Large intestine (tissue), 3 donors: Measurements from ENCODE around the gene CTTN. TPM values are rescaled to one million over a fixed set of nuclear protein-coding genes. Genes with fewer than 3 reads are reported as not detected.

ENCODE experiments used
- DNase-seq, 2 donors: peaks; one replicate each; pipeline versions ENCODE4 v3.0.0 to v3.0.0-alpha.2; 2013
- H3K27ac ChIP-seq: one replicate; pipeline ENCODE4 v1.5.1; 2013; ENCODE audit warnings: low read length
- H3K27me3 ChIP-seq: 2 replicates; pipeline ENCODE4 v1.6.1; 2013; ENCODE audit warnings: low read length; ENCODE audit not compliant: control insufficient read depth, insufficient read depth
- H3K36me3 ChIP-seq: 2 replicates; pipeline ENCODE4 v1.6.1; 2013; ENCODE audit warnings: low read length; ENCODE audit not compliant: control insufficient read depth, insufficient read depth
- H3K4me1 ChIP-seq: one replicate; pipeline ENCODE4 v1.6.1; 2013; ENCODE audit warnings: low read length; ENCODE audit not compliant: control insufficient read depth, insufficient read depth
- H3K4me3 ChIP-seq: one replicate; pipeline ENCODE4 v1.5.1; 2013; ENCODE audit warnings: low read length
- H3K9me3 ChIP-seq: one replicate; pipeline ENCODE4 v1.6.1; 2013; ENCODE audit warnings: mild to moderate bottlenecking, low read depth, low read length, moderate library complexity; ENCODE audit not compliant: control insufficient read depth
- WGBS: methylation state at CpG from one replicate; pipeline ENCODE4 v1.1.5; 2013; ENCODE audit warnings: low lambda C conversion rate; ENCODE audit not compliant: insufficient coverage; 5-methylcytosine and 5-hydroxymethylcytosine counted together
- polyA plus RNA-seq: library from polyadenylated mRNA; unstranded; fragments of 120-200 nt; gene quantifications from one replicate; pipeline ENCODE4 v1.2.1, GENCODE V29; 2013

CTTN gene
- polyA plus RNA-seq, 1 donor, result 224 TPM

DNA sequence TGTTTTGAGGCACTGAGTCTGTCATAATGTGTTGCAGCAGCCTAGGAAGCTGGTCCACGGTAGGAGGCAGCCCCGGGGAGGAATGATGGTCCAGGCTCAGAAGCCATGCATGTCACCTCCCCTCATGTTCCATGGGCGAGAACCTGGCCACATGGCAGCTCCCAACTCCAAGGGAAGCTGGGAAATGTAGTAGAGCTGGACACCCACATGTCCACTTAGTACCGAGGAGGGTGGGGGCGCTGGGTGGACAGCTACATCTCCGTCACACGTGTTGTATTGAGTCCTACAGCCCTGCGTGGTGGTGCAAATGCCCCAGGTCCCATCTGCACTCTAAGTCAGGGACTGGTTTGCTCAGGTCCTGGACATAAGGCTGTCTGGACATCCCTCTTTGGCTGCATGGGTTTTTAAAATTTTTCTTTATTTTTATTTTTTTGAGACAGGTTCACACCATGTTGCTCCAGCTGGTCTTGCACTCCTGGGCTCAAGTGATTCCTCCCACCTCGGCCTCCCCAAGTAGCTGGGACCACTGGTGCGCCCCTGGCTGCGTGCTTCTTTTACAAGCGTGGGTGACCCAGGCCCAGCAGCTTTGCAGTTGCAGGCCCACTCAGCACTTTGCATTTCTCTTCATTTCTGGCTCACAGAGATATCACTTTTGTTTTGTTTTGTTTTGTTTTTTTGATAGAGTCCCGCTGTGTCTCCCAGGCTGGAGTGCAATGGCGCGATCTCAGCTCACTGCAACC, 3.9 kb upstream of the CTTN start:
- Histone ChIP-seq H3K27ac (no peak overlapping the region), H3K36me3 (no peaks in the 10 kb centered on the region), H3K4me1 (peaks cover 9% of the 10 kb centered on the region), H3K27me3 (no peaks in the 10 kb centered on the region), H3K4me3 (no peak overlapping the region), H3K9me3 (no peaks in the 10 kb centered on the region)
- DNase-seq, result no peak
- no CpG with 5 or more reads among the region's 15 CpGs for WGBS

DNA sequence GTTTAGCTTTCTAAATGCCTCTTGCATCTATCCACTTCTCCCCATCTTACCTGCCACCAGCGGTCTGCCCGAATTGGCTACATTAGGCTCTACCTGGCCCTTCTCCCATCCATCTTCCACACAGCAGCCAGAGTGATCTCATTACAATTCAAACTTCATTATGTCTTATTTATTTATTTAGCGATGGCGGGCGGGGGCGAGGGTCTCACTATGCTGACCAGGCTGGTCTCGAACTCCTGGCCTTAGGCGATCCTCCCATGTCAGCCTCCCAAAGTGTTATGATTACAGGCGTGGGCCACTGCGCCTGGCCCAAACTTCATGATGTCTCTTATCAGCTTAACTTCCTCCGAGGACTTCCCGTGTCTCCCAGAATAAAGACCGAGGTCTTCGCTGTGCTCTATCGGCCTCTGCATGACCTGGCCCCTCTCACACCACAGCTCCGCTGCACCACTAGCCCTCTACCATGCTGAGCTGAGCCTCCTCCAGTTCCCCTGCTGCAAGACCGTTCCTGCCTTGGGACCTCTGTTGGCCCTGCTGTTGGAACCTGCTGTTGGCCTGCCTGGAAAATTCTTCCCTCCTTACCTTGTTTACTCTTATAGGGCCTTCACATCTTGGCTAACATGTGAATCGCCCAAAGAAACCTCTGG, 870 bp upstream of the CTTN start:
- Histone ChIP-seq H3K36me3 (peaks cover 2% of the 10 kb centered on the region), H3K27me3 (no peaks in the 10 kb centered on the region), H3K9me3 (peaks cover 2% of the 10 kb centered on the region), H3K4me3 (peak overlapping the region; percentile 82), H3K4me1 (peaks cover 21% of the 10 kb centered on the region), H3K27ac (peak overlapping the region; percentile 78)
- WGBS, result 26% methylated on average over 6 of the region's 18 CpGs
- no peak for DNase-seq

DNA sequence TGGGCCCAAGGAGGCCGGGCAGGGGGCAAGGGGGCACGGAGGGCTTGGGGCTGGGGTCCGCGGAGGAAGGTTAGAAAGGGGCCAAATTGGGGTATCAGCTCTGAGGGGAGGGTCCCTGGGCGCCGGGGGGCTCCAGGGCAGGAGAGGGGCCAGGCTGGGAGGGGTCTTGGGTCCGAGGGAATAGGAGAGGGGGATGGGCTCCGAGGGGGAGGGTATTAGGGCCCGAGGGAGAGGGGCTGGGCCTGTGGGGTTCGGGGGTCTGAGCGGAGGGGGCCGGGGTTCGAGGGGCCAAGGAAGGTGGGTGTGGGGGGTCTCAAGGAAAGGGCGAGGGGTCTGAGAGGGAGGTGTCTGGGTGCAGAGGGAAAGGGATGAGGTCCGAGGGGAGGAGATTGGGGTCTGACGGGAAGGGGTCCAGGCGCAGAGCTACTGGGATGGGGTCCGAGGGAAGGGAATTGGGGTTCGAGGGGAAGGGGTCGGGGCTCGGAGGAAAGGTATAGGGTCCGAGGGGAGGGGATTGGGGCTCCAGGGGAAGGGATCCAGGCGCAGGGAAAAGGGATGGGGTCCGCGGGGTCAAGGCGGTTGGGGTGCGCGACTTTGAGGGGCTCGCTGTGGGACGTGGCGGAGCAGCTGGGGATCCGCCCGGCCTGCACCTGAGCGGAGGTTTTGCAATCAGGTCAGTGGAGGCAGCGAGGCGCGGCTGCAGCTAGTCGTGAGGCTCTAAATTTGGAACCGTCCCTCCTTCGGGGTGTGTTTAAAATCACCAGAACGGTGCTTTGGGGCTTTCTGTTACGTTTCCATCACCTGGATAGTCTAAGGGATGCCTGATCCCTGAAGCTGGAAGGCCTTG, 728 bp downstream of the CTTN start:
- peaks cover 3% of the 10 kb centered on the region for H3K36me3 ChIP-seq
- H3K9me3 ChIP-seq, result peaks cover 2% of the 10 kb centered on the region
- WGBS, result no CpG with 5 or more reads among the region's 42 CpGs
- H3K27me3 ChIP-seq, result no peaks in the 10 kb centered on the region
- H3K4me1 ChIP-seq, result peaks cover 21% of the 10 kb centered on the region
- DNase-seq, result peak in 1 of 2 donors; percentile 17
- peak overlapping the region; percentile 89 for H3K27ac ChIP-seq
- peak overlapping the region; percentile 82 for H3K4me3 ChIP-seq

DNA sequence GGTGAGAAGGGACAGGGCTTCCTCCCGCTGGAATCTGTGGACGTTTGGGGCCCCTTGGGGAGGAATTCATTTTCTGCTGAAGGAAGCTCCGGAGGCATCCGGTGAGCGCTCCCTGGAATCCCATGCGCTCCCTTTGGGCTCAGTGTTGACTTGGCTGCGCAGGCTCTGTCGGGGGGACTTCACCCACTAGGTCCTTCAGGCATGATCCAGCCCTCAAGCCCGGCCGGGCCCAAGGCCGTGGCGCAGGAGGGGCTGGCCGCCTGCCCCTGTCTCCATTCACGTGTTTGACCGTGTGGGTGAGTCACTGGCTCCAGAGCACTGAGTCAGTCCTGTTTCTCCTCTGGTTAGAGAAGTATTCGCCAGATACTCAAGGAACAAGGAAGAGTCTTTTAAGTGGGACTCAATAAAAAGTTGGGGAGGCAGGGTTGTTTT, 1.4 kb downstream of the CTTN start:
- Histone ChIP-seq H3K4me1 (peaks cover 21% of the 10 kb centered on the region), H3K27ac (peak overlapping the region; percentile 89), H3K27me3 (no peaks in the 10 kb centered on the region), H3K36me3 (peaks cover 3% of the 10 kb centered on the region), H3K9me3 (peaks cover 2% of the 10 kb centered on the region), H3K4me3 (peak overlapping the region; percentile 82)
- no CpG with 5 or more reads among the region's 16 CpGs for WGBS
- peak; percentile 63 to 83 for DNase-seq

DNA sequence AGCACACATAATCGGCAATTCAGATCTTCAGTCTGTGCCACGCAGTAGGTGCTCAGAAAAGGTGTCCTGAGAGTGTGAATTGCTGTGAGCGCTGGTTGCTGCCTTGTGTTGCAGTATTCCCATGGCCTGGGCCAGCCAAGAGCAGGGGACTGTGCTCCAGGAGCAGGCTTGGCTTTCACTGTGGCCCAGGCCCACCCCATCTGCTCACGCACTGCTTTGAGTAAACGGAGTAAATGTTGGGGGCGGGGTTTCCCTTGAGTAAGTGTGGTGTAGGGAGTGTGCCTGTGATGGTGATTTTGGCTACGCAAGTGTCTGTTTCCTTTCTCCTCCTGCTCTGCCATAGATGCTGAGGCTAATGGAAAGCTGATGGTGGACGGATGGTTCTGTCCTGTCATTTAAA, 2.3 kb downstream of the CTTN start:
- no peak for DNase-seq
- Histone ChIP-seq H3K9me3 (peaks cover 2% of the 10 kb centered on the region), H3K27me3 (no peaks in the 10 kb centered on the region), H3K4me1 (peaks cover 21% of the 10 kb centered on the region), H3K27ac (peak overlapping the region; percentile 89), H3K4me3 (no peak overlapping the region), H3K36me3 (peaks cover 9% of the 10 kb centered on the region)
- no CpG with 5 or more reads among the region's 8 CpGs for WGBS

DNA sequence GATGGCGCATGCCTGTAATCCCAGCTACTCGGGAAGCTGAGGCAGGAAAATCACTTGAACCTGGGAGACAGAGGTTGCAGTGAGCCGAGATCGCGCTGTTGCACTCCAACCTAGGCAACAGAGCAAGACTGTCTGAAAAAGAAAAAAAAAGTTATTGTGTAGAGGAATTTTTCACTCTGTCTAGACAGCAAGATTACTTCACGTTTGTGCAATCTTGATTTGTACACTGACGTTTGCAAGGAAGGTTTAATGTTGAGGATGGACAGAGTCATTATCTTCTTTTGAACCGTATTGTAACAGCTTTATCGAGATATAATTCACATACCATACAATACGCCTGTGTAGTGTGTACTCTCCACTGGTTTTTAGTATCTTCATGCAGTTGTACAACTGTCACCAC, 3.7 kb downstream of the CTTN start:
- Histone ChIP-seq H3K27ac (no peak overlapping the region), H3K4me1 (peaks cover 21% of the 10 kb centered on the region), H3K4me3 (no peak overlapping the region), H3K27me3 (no peaks in the 10 kb centered on the region), H3K36me3 (peaks cover 19% of the 10 kb centered on the region), H3K9me3 (peaks cover 2% of the 10 kb centered on the region)
- 90% methylated on average over 2 of the region's 10 CpGs for WGBS
- DNase-seq, result no peak

DNA sequence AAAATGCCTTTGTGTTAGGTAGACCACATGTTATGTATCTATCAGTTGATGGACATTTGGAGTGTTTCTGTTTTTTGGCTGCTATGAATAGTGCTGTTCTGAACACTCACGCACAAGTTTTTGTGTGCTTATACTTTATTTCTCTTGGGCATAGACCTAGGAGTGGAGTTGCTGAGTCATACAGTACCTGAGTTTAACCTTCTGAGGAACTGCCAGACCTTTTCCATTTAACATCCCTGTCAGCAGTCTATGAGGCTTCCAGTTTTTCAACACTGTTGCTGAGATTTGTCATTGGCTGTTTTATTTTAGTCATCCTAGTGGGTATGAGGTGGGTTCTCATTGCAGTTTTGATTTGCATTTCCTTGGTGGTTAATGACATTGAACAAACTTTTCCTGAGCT, 4.4 kb downstream of the CTTN start:
- H3K27me3 ChIP-seq, result no peaks in the 10 kb centered on the region
- H3K4me1 ChIP-seq, result peaks cover 14% of the 10 kb centered on the region
- H3K4me3 ChIP-seq, result no peak overlapping the region
- 100% methylated on average over 1 of the region's 1 CpG for WGBS
- DNase-seq, result no peak
- H3K36me3 ChIP-seq, result peaks cover 26% of the 10 kb centered on the region
- no peak overlapping the region for H3K27ac ChIP-seq
- H3K9me3 ChIP-seq, result peaks cover 2% of the 10 kb centered on the region

DNA sequence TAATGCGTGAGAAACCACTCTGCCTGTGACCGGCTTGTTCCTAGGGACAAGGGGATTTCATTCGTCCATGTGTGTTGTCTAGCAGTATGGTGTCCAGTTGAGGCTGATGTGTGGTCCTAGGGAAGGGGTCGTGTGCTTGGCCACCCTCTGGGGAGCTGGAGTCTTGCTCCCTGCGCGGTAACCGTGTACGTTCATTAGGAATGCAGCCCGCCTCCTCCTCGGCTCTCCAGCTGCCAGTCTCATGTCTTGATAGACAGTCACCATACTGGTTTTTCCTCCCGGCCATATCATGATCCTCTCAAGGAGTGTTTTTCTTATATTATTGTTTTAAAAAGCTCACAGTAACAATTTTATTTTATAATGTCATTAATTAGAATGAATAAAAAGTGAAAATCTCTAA, 5.9 kb downstream of the CTTN start:
- DNase-seq, result no peak
- H3K4me1 ChIP-seq, result peaks cover 12% of the 10 kb centered on the region
- no peak overlapping the region for H3K27ac ChIP-seq
- WGBS, result 100% methylated on average over 6 of the region's 11 CpGs
- no peaks in the 10 kb centered on the region for H3K27me3 ChIP-seq
- H3K9me3 ChIP-seq, result peaks cover 2% of the 10 kb centered on the region
- H3K4me3 ChIP-seq, result no peak overlapping the region
- H3K36me3 ChIP-seq, result peaks cover 42% of the 10 kb centered on the region

DNA sequence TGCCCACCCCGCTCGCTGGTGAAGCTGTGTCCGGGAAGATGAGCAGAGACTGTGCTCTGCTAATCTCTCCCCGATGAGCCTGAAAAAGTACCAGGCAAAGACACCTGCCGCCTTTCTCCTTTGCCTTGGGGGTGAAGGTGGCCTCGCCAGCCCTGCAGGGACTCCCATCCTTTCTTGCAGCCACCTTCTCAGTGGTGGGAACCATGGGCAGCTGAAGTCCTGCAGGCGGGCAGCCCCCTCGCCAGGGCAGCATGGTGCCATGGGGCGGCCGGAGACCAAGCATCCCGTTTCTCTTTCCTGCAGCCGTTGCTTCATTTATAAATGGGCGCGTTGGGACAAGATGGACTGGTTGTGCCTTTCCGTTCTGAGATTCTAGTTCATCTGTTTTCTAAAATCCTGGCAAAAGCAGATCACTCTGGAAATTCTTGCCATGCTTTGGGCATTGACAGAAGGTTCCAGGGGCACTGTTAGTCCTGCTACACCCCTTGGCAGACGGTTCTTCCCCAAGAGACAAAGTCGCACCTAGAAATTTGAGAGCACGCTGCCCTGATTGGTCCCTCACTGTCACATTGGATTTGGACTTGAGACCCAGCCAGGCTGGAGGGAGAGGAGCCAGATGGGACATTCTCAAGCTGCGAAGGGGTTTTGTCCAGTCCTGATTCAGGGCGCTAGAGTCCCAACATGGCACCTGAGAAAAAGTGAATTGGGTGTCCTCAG, 7.5 kb downstream of the CTTN start:
- Histone ChIP-seq H3K4me1 (no peaks in the 10 kb centered on the region), H3K27me3 (no peaks in the 10 kb centered on the region), H3K36me3 (peaks cover 57% of the 10 kb centered on the region), H3K4me3 (no peak overlapping the region), H3K27ac (no peak overlapping the region), H3K9me3 (no peaks in the 10 kb centered on the region)
- DNase-seq, result no peak
- no CpG with 5 or more reads among the region's 20 CpGs for WGBS

DNA sequence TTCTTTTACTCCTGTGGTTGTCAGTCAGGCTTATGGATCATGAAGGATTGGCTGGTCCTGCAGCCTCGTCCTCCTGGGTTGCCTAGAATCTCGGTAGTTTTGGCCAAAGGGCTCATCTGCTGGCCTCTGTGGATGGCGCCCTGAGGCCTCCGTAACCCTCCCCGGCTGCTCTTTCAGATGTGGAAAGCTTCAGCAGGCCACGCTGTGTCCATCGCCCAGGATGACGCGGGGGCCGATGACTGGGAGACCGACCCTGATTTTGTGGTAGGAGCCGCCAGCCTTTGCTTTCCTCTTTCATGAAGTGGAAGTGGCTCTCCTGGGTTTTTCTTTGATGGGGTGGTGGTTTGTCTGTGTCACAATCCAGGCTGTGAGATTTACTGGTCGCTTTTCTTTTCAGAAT, 8.8 kb downstream of the CTTN start:
- Histone ChIP-seq H3K9me3 (no peaks in the 10 kb centered on the region), H3K4me3 (no peak overlapping the region), H3K27me3 (no peaks in the 10 kb centered on the region), H3K27ac (no peak overlapping the region), H3K36me3 (peaks cover 69% of the 10 kb centered on the region), H3K4me1 (no peaks in the 10 kb centered on the region)
- no peak for DNase-seq
- WGBS, result no CpG with 5 or more reads among the region's 13 CpGs
